ENCODE data around the gene ABCC11.

DNA sequence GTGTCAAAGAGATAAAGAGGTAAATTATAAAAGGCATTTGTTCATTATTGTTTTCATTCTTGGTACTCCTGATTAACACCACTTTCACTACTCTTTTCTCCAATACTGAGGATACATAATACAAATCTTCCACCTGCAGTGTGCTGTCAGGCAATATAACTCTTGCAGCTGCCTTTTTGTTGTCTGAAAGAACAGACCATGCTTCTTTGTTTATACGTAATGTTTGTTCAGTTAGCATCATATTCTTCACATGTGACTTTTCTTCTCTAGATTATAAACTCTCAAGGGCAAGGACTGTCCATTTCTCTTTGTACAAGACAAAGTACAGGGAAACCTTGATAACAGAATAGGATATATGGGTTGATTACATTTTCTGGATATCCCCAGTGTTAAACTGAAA, 14.2 kb upstream of the ABCC11 start:
- TF ChIP-seq, protein P1, sequence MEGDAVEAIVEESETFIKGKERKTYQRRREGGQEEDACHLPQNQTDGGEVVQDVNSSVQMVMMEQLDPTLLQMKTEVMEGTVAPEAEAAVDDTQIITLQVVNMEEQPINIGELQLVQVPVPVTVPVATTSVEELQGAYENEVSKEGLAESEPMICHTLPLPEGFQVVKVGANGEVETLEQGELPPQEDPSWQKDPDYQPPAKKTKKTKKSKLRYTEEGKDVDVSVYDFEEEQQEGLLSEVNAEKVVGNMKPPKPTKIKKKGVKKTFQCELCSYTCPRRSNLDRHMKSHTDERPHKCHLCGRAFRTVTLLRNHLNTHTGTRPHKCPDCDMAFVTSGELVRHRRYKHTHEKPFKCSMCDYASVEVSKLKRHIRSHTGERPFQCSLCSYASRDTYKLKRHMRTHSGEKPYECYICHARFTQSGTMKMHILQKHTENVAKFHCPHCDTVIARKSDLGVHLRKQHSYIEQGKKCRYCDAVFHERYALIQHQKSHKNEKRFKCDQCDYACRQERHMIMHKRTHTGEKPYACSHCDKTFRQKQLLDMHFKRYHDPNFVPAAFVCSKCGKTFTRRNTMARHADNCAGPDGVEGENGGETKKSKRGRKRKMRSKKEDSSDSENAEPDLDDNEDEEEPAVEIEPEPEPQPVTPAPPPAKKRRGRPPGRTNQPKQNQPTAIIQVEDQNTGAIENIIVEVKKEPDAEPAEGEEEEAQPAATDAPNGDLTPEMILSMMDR (conservative IDR thresholded peaks at IDR 0.05) = no peak
- TF ChIP-seq EZH2 (IDR thresholded peaks at IDR 0.05; ENCODE audit: low read depth) = no peak
